GM12878 (cell line): Measurements from ENCODE around the gene CREG2. TPM values are rescaled to one million over a fixed set of nuclear protein-coding genes. Genes with fewer than 3 reads are reported as not detected.

ENCODE experiments used
- ATAC-seq: fragments of 200-7000 bp; cut with Tn5 transposase; 3 replicates; pipeline ENCODE4 v1.9.1; 2020; ENCODE audit warnings: mild to moderate bottlenecking, moderate library complexity
- BruUV-seq: library from RNA; stranded (reverse); fragments of 400-500 nt; replicated peaks from 2 replicates; lab custom pipeline; 2021; lab: Mats Ljungman, UMichigan
- CTCF ChIA-PET: fragments of 300-600 bp; sonication (Branson Sonifier 250); formaldehyde crosslinking; extraction: SDS; loops from one replicate; lab custom pipeline; 2021; ENCODE audit warnings: inconsistent platforms; lab: Yijun Ruan, JAX
- POLR2A ChIA-PET: fragments of 350-600 bp; formaldehyde crosslinking; extraction: SDS; loops from one replicate; lab custom pipeline; 2021; ENCODE audit warnings: inconsistent platforms; lab: Charles Lee
- RAD21 ChIA-PET: fragments of 300-600 bp; sonication (Branson Sonifier 250); formaldehyde crosslinking; loops from one replicate; lab custom pipeline; 2023; ENCODE audit warnings: antibody characterized with exemption; ENCODE audit not compliant: unreplicated experiment; lab: Charles Lee
- SMC1A ChIA-PET: fragments of 300-600 bp; sonication (Branson Sonifier 250); formaldehyde crosslinking; loops from one replicate; lab custom pipeline; 2023; ENCODE audit not compliant: unreplicated experiment, uncharacterized antibody; lab: Charles Lee
- DNase-seq: peaks from one replicate; pipeline ENCODE4 v3.0.0-alpha.2; 2011; ENCODE audit warnings: low read depth, low spot score
- FAIRE-seq: peaks from 3 replicates; lab custom pipeline; 2011; peaks lifted over from hg19 to GRCh38; lab: Jason Lieb, UNC
- H2AFZ ChIP-seq: 2 replicates; pipeline ENCODE4 v1.6.0; 2011; ENCODE audit warnings: low read depth, low read length, control low read depth; ENCODE audit not compliant: control insufficient read depth
- H3K27ac ChIP-seq: 2 replicates; pipeline ENCODE4 v1.5.1; 2011; ENCODE audit warnings: control low read depth; ENCODE audit not compliant: control insufficient read depth, insufficient read depth
- H3K27me3 ChIP-seq, 2 experiments: replicated peaks in 1 of 2; 2 replicates each; pipeline versions ENCODE4 v1.6.0 to v1.6.1; 2011; ENCODE audit warnings: low read length in 1 of 2; ENCODE audit not compliant: control insufficient read depth in 2 of 2, insufficient read depth in 2 of 2
- H3K36me3 ChIP-seq, 2 experiments: 2 replicates each; pipeline ENCODE4 v1.5.1; 2011; ENCODE audit warnings: low read length in 1 of 2; ENCODE audit not compliant: control insufficient read depth in 2 of 2, insufficient read depth in 2 of 2
- H3K4me1 ChIP-seq: 2 replicates; pipeline ENCODE4 v1.6.1; 2011; ENCODE audit warnings: mild to moderate bottlenecking, low read length, moderate library complexity, mixed read lengths; ENCODE audit not compliant: control insufficient read depth, insufficient read depth
- H3K4me2 ChIP-seq: 2 replicates; pipeline ENCODE4 v1.6.0; 2011; ENCODE audit warnings: control low read depth; ENCODE audit not compliant: control insufficient read depth, insufficient read depth
- H3K4me3 ChIP-seq: fragments of 200-600 bp; sonication (generic); 2 replicates; pipeline ENCODE4 v1.5.1; 2016
- H3K79me2 ChIP-seq: 2 replicates; pipeline ENCODE4 v1.6.0; 2011; ENCODE audit warnings: low read length; ENCODE audit not compliant: control insufficient read depth, insufficient read depth
- H3K9ac ChIP-seq: 2 replicates; pipeline ENCODE4 v1.8.0; 2011; ENCODE audit warnings: low read length, control low read depth, mixed read lengths; ENCODE audit not compliant: control insufficient read depth, insufficient read depth
- H3K9me3 ChIP-seq: replicated peaks from 3 replicates; pipeline ENCODE4 v1.5.1; 2011; ENCODE audit warnings: mild to moderate bottlenecking, low read length; ENCODE audit not compliant: control insufficient read depth, insufficient read depth
- H4K20me1 ChIP-seq: 2 replicates; pipeline ENCODE4 v1.6.0; 2011; ENCODE audit not compliant: control insufficient read depth, insufficient read depth
- WGBS: methylation state at CpG from one replicate; pipeline ENCODE4 v1.1.6; 2016; ENCODE audit warnings: low lambda C conversion rate; ENCODE audit not compliant: insufficient replicate concordance, insufficient coverage; ENCODE audit errors: missing lambda C conversion rate; 5-methylcytosine and 5-hydroxymethylcytosine counted together
- in situ Hi-C: fragments of 300-500 bp; cut with MboI; formaldehyde crosslinking; loops from 9 replicates; pipeline ENCODE4 v1.14.3; 2018; ENCODE audit warnings: mixed read lengths
- intact Hi-C: fragments of 100-400 bp; cut with micrococcal nuclease; formaldehyde crosslinking; loops from one replicate; pipeline ENCODE4 v1.14.2; 2022; ENCODE audit not compliant: unreplicated experiment
- polyA plus RNA-seq, 11 experiments: library from polyadenylated mRNA; depleted of rRNA in 4 of 11; unstranded in 6 of 11; stranded (reverse) in 5 of 11; fragments of >200 nt; fragmentation: Nextera tagmentation in 4 of 11; fragmentation: Illumina TruSeq in 1 of 11; extraction: Ambion mirVana in 4 of 11; extraction: Trizol in 1 of 11; gene quantifications; 1 replicate in 1 of 11; 2 replicates in 10 of 11; pipeline versions ENCODE4 v1.2.1 to v1.2.3, GENCODE V29; 2011 to 2016; ENCODE audit warnings: inconsistent platforms in 2 of 11, missing spikeins in 2 of 11, low read depth in 1 of 11
- total RNA-seq, 4 experiments: library from RNA; depleted of rRNA in 3 of 4; stranded (reverse); fragments of >200 nt in 3 of 4; fragmentation: Illumina TruSeq in 1 of 4; extraction: Trizol in 1 of 4; gene quantifications; 2 replicates each; pipeline versions ENCODE4 v1.2.1 to v1.2.3, GENCODE V29; 2013 to 2021
- TF ChIP-seq, protein P1 (sequence below): IDR thresholded peaks from 2 replicates; pipeline ENCODE4 v1.6.1; 2011; ENCODE audit warnings: low read depth, low read length, improper control_type of control experiment, borderline replicate concordance
- TF ChIP-seq, protein P2 (sequence below): IDR thresholded peaks from 2 replicates; pipeline ENCODE4 v1.6.1; 2011; ENCODE audit warnings: borderline replicate concordance, low read depth, mild to moderate bottlenecking, moderate library complexity, low read length; ENCODE audit not compliant: insufficient read depth, poor library complexity, severe bottlenecking

Gene CREG2
- total and polyA plus RNA-seq, 10 of the 15 experiments (the other 5 are each of a cell fraction or from before 2014, with no cell fraction given), result not detected

DNA sequence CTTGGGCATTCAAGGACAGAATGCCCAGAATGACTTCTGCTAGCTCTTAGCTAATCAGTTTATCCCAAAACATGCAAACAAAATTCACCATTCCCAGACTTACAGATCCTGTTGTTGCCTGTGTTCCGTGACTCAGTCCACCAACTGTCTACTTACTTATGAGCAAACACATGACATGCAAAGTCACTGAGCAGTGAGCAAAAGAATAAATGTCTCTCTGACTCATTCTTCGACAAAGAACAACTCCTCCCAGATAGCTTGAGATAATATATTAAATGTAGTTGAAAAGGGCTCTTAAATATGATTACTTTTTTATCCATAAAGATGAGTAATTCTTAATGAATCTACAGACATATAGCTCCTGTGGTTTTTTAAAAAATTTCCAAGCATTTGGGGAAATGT, 9.0 kb upstream of the CREG2 start:
- SMC1A ChIA-PET, result no interaction called here
- no peaks in the 10 kb centered on the region for H4K20me1 ChIP-seq
- H3K4me3 ChIP-seq, result no peak overlapping the region
- H3K27me3 ChIP-seq, result peaks cover 0 to 9% of the 10 kb centered on the region in 2 experiments; a peak in 3 of 4 replicates
- H3K9ac ChIP-seq, result no peak overlapping the region
- RAD21 ChIA-PET, result no interaction called here
- no peak for DNase-seq
- FAIRE-seq, result no peak
- no peak for ATAC-seq
- in situ Hi-C loops, result no loop called here
- POLR2A ChIA-PET, result no interaction called here
- no peaks in the 10 kb centered on the region for H3K36me3 ChIP-seq
- 17% methylated on average over 2 of the region's 2 CpGs for WGBS
- no peaks in the 10 kb centered on the region for H3K79me2 ChIP-seq
- BruUV-seq, result no TSS peak
- H2AFZ ChIP-seq, result no peak overlapping the region
- H3K27ac ChIP-seq, result no peak overlapping the region
- H3K9me3 ChIP-seq, result no peaks in the 10 kb centered on the region
- CTCF ChIA-PET, result interaction anchor here (0.5 kb wide), 1 partner anchor 11 kb away, joined by 4 read pairs; no protein-coding TSS in a partner anchor
- TF ChIP-seq, protein P1, sequence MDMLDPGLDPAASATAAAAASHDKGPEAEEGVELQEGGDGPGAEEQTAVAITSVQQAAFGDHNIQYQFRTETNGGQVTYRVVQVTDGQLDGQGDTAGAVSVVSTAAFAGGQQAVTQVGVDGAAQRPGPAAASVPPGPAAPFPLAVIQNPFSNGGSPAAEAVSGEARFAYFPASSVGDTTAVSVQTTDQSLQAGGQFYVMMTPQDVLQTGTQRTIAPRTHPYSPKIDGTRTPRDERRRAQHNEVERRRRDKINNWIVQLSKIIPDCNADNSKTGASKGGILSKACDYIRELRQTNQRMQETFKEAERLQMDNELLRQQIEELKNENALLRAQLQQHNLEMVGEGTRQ, result no peak
- TF ChIP-seq, protein P2, sequence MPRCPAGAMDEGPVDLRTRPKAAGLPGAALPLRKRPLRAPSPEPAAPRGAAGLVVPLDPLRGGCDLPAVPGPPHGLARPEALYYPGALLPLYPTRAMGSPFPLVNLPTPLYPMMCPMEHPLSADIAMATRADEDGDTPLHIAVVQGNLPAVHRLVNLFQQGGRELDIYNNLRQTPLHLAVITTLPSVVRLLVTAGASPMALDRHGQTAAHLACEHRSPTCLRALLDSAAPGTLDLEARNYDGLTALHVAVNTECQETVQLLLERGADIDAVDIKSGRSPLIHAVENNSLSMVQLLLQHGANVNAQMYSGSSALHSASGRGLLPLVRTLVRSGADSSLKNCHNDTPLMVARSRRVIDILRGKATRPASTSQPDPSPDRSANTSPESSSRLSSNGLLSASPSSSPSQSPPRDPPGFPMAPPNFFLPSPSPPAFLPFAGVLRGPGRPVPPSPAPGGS, result peak; percentile 71
- no peaks in the 10 kb centered on the region for H3K4me1 ChIP-seq
- intact Hi-C loops, result no loop called here
- H3K4me2 ChIP-seq, result no peak overlapping the region
